ENCODE results near the gene TRPM3.
"Not testable (repeated sequence)": the region's sequence is repeated elsewhere in the genome, so short reads cannot be mapped to it uniquely, and the experiment has no call there.

Gene TRPM3

DNA sequence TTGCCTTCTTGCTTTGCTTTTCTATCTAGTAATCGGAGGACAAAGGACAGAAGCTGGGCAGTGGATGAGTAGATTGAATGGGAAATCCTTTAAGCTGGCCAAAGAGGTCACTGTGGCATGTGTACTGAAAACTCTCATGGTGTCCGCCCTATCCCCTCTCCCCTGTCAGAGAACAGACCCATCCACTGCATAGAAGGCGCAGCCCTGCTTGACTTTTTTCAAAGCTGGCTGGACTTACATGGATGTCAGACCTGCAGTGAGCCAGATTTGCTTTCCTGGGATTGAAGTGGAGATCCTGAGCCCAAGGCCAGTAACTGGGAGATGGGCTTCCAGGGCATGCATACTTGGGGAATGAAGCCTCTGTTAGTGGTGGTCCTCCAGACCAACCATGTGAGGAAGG lies 329.5 kb downstream of the TRPM3 start:
- in situ Hi-C loops (cut with MboI; ENCODE audit: low sequenced_read_pairs) = no loop called here

DNA sequence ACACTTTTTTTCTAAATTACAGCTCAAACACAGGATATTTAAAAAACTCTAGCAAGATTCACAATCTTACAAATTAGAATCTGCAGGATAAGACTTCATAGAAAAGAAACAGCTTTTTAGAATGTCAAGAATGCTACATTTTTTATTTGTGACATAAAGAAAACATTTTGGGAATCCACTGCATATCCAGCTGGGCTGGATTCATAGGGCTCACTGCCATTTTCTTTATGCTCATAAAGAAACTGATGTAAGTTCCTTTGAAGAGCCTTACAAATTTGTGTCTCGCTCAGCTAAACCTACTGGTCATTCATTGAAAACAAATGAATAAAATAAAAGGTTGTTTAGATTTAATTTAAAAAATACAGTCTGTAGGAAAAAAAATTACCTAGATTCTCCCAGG lies 332.3 kb downstream of the TRPM3 start:
- in situ Hi-C loops (cut with MboI; ENCODE audit: low sequenced_read_pairs) = no loop called here

DNA sequence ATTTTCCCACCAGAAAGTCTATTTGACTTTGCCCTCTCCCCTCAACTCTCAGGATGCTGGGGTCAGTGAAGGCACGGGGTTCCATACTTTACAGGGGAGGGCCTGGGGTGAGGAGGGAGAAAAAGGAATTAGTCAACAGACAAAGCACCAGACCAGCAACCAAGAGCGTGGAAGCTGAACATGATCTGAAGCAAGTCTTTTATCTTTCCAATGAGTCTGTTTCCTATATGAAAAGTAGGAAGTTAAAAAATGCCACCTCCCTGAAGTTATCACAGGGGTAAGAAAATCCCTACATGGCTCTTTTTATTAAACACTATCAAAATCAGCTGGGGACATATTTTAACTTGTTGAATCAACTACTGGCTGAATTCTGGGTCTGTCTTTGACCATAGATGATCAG lies 337.0 kb downstream of the TRPM3 start:
- in situ Hi-C loops (cut with MboI; ENCODE audit: low sequenced_read_pairs) = no loop called here

DNA sequence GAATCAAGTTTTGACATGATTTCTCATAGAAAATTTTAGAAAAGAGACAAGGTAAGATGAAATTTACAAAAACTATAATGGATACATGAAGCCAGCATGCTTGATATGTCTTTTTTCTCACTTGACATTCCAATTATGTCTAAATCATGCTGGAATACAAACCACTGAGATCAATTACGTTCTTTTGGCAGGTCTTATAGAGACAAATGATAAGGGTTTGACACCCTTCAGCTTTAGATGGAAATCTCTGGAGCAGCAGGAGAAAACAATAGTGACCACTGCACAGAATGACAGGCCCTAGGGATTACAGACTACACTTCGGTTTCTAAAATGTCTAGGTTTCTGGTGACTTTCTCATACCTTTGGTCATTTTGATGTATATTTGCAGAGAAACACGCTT lies 342.9 kb downstream of the TRPM3 start:
- in situ Hi-C loops (cut with MboI; ENCODE audit: low sequenced_read_pairs) = no loop called here

DNA sequence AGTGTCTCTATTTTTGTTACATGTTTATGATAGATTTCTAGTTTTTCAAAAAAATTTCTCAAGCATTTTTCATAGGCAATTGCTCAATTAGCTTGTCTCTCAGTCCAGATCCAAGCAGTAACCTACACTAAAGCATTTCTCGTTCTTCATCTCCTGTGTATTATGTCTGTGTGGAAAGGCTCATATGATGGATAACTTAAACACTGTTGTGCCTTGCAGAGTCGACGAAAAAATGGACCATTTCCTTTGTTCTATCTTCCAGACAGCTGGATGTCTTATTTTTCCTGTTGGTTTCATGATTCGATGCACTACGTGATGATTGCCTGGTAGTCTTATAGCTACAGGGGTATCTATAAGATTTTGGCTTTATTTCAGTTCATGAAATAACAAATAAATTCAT lies 347.8 kb downstream of the TRPM3 start:
- in situ Hi-C loops (cut with MboI; ENCODE audit: low sequenced_read_pairs) = no loop called here

DNA sequence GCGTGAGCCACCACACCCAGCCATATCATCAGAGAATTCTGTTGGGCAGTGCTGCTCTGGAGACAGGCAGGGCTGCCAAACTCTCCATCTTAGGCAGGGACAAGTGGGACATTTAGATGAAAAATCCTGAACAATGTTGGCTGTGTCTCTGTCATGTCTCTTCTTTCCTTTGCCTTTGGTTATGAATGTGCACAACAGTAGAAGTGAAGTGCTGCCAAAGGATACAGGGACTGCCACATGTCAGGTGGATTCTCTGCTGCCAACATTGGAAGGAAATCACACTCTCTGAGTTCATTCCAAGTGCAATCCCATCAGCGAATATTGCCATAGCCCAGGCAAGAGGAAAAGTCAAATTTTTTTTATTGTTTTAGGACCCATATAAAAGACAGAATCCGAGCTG lies 348.8 kb downstream of the TRPM3 start:
- in situ Hi-C loops (cut with MboI; ENCODE audit: low sequenced_read_pairs) = no loop called here

DNA sequence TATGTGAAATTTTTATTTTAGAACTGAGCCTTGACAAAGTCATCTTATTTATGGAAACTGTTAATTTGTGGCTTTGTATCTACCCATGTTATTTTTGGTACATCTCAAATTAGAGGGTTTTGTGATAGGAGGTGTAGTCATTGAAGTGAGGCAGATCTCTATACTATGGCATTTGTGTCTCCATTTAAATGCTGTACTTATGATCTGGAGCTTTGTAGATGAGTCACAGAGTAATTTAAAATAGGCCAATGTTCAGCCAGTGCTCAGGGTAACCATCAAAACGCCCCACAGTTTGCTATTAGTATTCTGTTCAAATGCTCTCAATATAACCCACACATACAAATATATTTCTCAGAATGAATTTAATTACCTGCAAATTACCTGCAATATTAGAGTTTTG lies 355.5 kb downstream of the TRPM3 start:
- in situ Hi-C loops (cut with MboI; ENCODE audit: low sequenced_read_pairs) = no loop called here

DNA sequence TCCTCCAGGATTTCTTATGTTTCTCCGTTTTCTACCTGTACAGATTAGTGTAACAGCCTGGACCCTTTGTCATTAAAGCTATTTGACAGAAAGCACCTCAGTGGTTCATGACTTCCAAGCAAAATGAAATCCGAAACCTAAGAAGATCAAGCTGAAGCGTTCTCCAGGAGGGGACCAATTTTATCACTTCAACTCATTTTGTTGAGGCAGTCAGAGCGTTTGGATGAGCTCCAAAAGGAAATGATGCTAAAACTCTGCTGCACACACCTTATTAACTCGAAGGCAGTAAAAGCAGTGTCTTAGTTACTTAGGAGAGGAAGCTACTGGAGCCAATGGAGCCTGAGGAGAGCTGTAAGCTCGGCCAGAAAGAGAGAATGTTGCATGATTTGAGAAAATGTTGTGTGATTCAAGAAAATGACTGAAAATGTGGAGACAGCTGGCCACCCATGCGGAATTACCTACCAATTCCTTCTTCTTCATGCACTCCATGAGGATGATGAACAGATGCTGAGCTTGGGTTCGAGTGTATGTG lies 360.2 kb downstream of the TRPM3 start:
- in situ Hi-C loops (cut with MboI; ENCODE audit: low sequenced_read_pairs) = no loop called here

DNA sequence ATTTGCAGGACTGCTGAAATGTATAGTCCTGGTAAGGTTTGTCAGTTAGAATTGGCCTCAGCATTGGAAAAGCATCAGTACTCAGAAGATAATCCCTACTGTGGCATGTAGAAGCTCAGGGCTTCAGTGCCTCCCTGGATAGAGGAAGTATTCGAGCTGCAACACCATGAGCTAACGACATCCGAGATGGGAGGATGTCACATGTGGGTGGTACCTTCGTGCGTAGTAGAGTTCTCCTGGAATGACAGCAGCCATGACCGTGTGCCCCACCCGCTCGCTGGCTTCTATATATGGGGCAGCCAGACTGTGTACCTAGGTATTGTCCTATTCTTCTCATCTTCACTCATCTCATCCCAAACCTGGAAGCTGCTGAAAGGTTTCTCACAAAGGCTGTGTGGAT lies 361.2 kb downstream of the TRPM3 start:
- in situ Hi-C loops (cut with MboI; ENCODE audit: low sequenced_read_pairs) = no loop called here

DNA sequence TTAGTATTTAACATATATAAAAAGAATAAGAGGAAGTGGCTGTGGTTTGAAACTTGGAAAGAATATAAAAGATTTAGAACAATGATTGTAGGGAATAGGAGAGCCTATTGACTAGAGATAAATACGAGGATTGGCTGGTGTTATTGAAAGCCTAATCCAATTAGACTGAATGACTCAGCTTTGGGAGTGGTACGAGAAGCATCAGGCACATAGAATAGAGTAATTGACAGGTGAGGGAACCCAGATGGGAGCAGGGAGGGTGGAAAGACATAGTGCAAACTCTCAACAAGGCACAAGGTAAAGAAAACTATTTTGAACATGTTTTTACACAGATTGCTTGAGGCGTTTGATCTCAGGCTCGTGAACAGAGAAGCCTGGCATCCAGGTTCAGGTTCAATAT lies 368.1 kb downstream of the TRPM3 start:
- in situ Hi-C loops (cut with MboI; ENCODE audit: low sequenced_read_pairs) = no loop called here

DNA sequence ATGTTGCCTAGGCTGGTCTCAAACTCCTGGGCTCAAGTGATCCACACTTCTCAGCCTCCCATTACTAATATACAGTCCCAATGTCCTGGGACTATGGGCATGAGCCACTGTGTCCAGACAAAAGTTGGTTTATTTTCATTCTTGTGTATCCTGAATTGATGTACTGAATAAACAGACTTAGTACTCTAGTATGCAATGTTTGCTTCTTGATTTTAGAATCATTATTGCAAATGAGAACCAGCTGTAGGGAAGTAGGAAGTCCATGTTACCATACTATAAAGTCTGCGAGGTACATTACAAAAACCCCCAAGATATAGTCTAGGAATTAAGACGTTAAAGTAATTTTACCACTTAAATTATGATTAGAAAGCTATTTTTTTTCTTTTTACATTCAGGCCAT lies 372.4 kb downstream of the TRPM3 start:
- in situ Hi-C loops (cut with MboI; ENCODE audit: low sequenced_read_pairs) = no loop called here

DNA sequence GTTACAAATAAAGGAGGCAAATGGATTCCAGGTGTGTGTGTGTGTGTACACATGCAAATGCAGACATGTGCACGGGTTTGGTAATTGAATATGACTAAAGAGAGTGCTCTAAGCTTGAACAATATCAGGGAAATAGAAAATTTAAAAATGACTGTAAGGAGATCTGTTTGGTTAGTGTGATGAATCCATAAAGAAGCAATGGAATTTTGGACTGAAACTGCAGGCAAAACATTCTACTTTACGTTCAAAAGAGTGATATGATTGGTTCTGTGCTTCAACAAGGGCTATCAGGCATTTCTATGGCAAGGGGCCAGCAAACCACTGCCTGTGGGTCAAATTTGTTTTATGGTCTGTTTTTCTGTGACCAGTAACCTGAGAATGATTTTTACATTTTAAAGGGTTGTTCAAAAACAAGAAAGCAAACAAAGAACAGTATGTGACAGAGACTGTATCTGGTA lies 374.1 kb downstream of the TRPM3 start:
- in situ Hi-C loops (cut with MboI; ENCODE audit: low sequenced_read_pairs) = no loop called here

DNA sequence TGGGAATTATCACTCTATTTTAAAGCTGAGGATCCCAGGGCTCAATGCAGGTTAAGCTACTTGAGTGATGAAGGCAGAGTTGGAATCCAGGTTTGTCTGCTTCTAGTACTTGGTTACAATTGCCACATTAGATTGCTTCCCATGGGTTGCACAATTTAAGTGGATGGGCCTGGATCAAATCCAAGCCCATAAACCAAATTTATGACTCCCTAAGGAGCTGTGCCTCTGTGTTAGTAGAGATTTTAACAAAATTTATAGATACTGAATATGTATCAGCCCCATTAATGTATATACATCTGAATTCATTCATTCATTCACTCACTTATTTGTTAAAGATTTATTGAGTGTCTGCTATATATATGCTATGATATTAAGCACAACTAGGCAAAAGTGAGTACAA lies 374.7 kb downstream of the TRPM3 start:
- in situ Hi-C loops (cut with MboI; ENCODE audit: low sequenced_read_pairs) = no loop called here

DNA sequence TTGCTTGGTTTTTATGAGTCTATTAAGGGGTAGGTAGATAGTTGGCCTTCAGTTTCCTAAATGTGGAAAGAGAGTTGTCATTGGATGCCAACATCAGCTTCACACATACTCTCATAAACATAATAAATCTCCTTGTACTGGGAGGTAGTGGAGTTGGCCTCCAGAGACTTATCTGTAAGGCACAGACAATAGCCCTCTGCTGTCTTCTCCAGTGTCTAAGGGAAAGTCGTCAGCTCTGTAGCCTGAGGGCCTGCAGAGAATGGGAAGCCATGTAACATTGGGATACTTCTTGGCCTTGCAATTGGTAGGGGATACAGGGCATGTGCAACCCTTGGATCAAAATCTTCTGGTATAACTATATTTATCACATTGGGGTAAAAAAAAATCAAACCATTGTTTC lies 375.1 kb downstream of the TRPM3 start:
- in situ Hi-C loops (cut with MboI; ENCODE audit: low sequenced_read_pairs) = no loop called here

DNA sequence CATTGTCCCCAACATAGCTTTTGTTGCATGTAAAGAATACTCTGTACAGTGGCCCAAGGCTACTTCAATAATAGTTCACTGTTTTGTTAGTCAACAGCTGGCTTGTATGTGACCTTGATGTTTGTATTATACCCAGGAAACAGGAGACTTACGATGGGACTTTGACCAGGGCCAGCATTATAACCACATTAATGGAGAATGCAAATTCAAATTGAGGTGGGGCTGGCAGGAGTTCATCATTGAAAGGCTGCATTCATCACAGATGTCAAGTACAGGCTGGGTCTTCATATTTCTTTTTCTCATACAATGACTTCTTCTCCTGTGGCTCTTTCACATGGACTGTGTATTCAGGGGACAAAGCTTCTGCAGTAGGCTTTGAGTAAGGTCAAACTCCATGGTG lies 396.6 kb downstream of the TRPM3 start:
- in situ Hi-C loops (cut with MboI; ENCODE audit: low sequenced_read_pairs) = not testable (repeated sequence)

DNA sequence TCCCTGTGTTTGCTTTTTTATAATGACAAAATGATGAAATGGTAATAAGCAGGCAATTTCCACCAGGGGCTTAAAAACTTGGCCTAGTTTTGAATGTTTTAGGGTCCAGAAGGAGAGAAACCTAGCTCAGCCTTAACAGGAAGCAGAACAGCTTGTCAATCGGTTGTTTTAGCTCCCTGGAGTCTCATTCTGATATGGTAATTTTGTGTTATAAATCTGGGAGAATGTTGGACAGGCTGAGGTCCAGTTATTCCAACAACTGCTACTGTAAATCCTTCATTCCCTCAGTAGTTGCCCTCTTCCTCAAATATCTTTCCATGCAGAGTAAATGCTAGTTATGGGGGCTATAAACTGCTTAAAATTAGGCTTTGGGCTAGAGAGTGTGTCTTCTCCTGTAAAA lies 397.4 kb downstream of the TRPM3 start:
- in situ Hi-C loops (cut with MboI; ENCODE audit: low sequenced_read_pairs) = not testable (repeated sequence)

DNA sequence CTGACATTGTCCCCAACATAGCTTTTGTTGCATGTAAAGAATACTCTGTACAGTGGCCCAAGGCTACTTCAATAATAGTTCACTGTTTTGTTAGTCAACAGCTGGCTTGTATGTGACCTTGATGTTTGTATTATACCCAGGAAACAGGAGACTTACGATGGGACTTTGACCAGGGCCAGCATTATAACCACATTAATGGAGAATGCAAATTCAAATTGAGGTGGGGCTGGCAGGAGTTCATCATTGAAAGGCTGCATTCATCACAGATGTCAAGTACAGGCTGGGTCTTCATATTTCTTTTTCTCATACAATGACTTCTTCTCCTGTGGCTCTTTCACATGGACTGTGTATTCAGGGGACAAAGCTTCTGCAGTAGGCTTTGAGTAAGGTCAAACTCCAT lies 414.6 kb downstream of the TRPM3 start:
- in situ Hi-C loops (cut with MboI; ENCODE audit: low sequenced_read_pairs) = not testable (repeated sequence)

DNA sequence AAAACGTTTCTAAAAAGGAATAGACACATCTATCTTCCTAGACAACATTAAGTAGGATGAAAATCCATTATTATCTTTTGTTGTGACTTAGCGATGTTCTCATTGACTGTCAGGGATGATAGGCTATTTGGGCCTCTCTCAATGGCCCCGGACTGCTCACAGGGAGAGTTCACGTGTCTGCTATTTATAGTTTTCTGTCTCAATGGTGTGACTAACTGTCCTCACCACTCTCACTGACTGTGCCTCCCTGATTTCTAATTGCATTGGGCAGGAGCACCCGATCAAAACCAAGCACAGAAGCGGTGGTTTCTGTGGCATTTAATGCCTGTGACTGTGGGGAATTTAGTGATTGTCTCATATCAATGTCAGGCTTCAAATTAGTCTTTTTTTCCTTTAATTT lies 420.3 kb downstream of the TRPM3 start:
- in situ Hi-C loops (cut with MboI; ENCODE audit: low sequenced_read_pairs) = no loop called here

DNA sequence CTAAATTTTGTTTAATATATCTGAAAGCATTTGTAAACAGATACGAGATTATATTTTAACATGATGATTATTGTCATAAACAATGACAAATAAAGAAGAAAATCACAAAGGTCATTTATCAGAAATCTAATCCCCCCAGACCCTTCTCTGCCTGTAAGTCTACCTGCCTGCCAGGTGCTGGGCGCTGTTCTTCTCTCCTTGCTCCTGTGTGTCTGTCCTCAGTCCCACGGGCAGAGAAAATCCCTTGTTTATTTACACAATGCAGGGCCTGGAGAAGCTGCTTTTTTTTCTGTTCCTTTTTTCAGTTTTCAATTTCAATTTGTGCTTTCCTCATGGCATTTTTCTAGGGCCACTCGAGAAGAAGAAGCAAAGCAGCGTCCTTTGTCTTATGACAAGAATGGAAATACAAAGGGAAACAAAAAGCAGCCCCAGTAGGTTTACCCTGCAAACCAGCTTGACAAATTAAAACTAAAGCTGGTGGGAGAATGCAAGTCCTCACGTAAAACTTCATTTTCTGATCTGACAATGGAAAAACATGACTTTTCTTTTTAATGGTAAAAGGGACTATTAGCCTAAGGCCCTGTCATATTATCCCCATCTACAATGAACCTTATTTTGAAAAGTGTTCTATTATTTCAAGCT lies 424.6 kb downstream of the TRPM3 start:
- in situ Hi-C loops (cut with MboI; ENCODE audit: low sequenced_read_pairs) = no loop called here

DNA sequence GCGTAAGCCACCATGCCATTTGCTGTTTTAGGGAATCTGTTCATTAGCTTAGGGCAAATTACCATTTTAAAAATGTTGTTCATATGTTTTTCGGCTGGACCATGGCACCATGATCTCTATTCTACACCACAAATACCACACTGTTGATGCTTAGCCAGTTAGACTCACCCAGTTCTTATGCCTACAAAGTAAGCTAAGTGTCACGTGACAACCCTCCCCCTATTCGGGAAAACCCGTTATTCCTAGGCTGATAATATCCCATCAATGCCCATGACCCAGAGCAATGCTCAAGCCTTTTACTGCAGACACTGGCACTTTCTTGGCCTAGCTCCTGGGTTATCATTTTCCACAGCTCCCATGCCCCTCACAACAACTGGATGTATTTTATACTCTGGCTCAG lies 426.7 kb downstream of the TRPM3 start:
- in situ Hi-C loops (cut with MboI; ENCODE audit: low sequenced_read_pairs) = no loop called here

DNA sequence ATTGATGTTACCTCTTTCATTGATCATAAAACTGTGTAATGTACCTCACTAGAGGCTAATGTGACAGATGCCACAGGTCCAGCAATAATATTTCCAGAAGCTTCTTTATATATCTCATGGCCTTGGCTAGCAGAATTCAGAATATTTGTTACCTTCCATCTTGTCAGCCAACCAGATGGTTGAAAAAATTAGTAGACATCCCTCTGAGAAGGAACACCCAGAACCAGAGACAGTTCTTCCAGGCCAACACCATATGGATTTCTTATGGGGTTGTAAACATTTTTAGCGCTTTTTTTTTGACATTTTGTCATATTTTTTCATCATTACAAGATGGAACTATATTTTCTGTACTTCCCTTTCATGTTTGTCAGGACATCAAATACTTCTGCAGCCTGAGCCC lies 428.2 kb downstream of the TRPM3 start:
- in situ Hi-C loops (cut with MboI; ENCODE audit: low sequenced_read_pairs) = no loop called here

DNA sequence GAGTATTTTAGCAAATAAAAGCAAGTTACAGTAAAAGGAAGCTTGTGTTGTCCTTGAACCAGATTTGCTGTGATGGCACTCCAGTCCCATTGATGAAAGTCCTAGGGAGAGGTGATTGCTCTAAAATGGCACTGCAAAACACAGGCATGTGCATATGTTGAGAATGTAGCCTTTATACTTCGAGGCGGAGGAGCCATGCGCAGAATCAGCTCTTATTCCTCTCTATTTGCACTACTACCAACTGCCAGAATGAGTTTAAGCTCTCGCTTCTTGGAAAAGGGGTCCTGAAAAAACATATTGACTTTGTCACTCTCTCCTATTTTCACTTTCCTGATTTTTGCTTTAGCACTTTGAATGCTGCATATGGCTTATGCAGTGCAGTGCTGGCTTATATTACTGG lies 429.0 kb downstream of the TRPM3 start:
- in situ Hi-C loops (cut with MboI; ENCODE audit: low sequenced_read_pairs) = no loop called here

DNA sequence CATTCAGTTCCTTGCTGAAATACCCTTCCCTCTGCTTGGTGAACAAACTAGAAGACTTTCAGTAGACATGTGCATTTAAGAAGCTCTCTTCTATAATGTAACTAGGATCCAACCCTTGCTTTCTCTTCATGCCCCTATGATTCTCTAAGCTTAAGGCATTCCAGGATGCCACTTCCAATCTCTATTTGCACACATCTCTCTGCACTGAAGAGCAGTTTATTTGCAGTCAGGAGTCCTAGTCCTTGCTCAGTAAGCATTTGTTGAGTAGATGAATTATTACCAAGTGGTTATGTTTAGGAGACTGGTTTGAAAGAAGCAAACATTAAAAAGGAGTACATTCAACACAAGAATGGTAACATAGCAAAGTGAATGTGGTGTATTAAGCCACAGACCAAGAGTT lies 432.7 kb downstream of the TRPM3 start:
- in situ Hi-C loops (cut with MboI; ENCODE audit: low sequenced_read_pairs) = no loop called here
